Tibial artery (tissue), 4 donors: Measurements from ENCODE around the gene VGLL4.

ENCODE experiments used
- DNase-seq, 2 donors: peaks; one replicate each; pipeline ENCODE4 v3.0.0-alpha.2; 2019
- H3K27ac ChIP-seq, 2 donors: fragments of 200-600 bp; sonication (generic) in 1 of 2; 1 replicate in 1 of 2; 2 replicates in 1 of 2; pipeline ENCODE4 v1.5.1; 2018 to 2019; ENCODE audit warnings: mild to moderate bottlenecking in 1 of 2
- H3K27me3 ChIP-seq, 2 donors: fragments of 200-600 bp; sonication (generic) in 1 of 2; one replicate each; pipeline versions ENCODE4 v1.5.1 to v1.6.0; 2016 to 2019
- H3K36me3 ChIP-seq, 3 donors: fragments of 200-600 bp; sonication (generic) in 2 of 3; one replicate each; pipeline ENCODE4 v1.5.1; 2016 to 2019; ENCODE audit warnings: mild to moderate bottlenecking in 2 of 3
- H3K4me1 ChIP-seq, 4 donors: fragments of 200-600 bp; sonication (generic) in 2 of 4; 1 replicate in 3 of 4; 2 replicates in 1 of 4; pipeline ENCODE4 v1.5.1; 2016 to 2019
- H3K4me3 ChIP-seq, 2 donors: fragments of 200-600 bp; sonication (generic) in 1 of 2; 1 replicate in 1 of 2; 2 replicates in 1 of 2; pipeline ENCODE4 v1.5.1; 2018 to 2019; ENCODE audit warnings: mild to moderate bottlenecking in 2 of 2
- H3K9me3 ChIP-seq, 3 donors: fragments of 200-600 bp; sonication (generic) in 1 of 3; one replicate each; pipeline ENCODE4 v1.5.1; 2016 to 2019
- CTCF ChIP-seq, 2 experiments: fragments of 200-600 bp in 1 of 2; fragments of 450-650 bp in 1 of 2; IDR thresholded peaks; one replicate each; pipeline ENCODE4 v1.5.1; 2017 to 2019; ENCODE audit warnings: antibody characterized with exemption in 2 of 2, mild to moderate bottlenecking in 1 of 2, moderate library complexity in 1 of 2
- intact Hi-C: fragments of 100-400 bp; cut with DNase I; formaldehyde crosslinking; loops from one replicate; pipeline ENCODE4 v1.15.0; 2023; ENCODE audit warnings: low total_unique reads

Gene VGLL4

GRCh38 chr3:11609481-11609880 is 34.2 kb downstream of the VGLL4 start:
- no peak for DNase-seq
- no peak for TF ChIP-seq CTCF (IDR thresholded peaks at IDR 0.05)
- Histone ChIP-seq H3K9me3 (no peaks in the 10 kb centered on the region), H3K27ac (no peak overlapping the region), H3K27me3 (no peaks in the 10 kb centered on the region), H3K36me3 (no peaks in the 10 kb centered on the region), H3K4me3 (no peak overlapping the region), H3K4me1 (peaks cover 0 to 89% (median 34%) of the 10 kb centered on the region in 4 donors)
- intact Hi-C loops = no loop called here

GRCh38 chr3:11607816-11608215 is 35.9 kb downstream of the VGLL4 start:
- intact Hi-C loops = no loop called here

GRCh38 chr3:11606865-11607440 is 36.8 kb downstream of the VGLL4 start:
- DNase-seq = no peak
- no peak for TF ChIP-seq CTCF (IDR thresholded peaks at IDR 0.05)
- H3K4me1 ChIP-seq = peaks cover 0 to 89% (median 45%) of the 10 kb centered on the region in 4 donors
- H3K4me3 ChIP-seq = no peak overlapping the region
- H3K27ac ChIP-seq = peak overlapping the region in 1 of 2 donors; percentile 2
- intact Hi-C loops = no loop called here
- no peaks in the 10 kb centered on the region for H3K9me3 ChIP-seq
- H3K27me3 ChIP-seq = no peaks in the 10 kb centered on the region
- no peaks in the 10 kb centered on the region for H3K36me3 ChIP-seq

More at GRCh38 chr3:11607816-11608215, 35.9 kb downstream of the VGLL4 start:
- TF ChIP-seq CTCF (IDR thresholded peaks at IDR 0.05) = no peak
- no peaks in the 10 kb centered on the region for H3K27me3 ChIP-seq
- no peaks in the 10 kb centered on the region for H3K9me3 ChIP-seq
- DNase-seq = no peak
- no peak overlapping the region for H3K4me3 ChIP-seq
- H3K36me3 ChIP-seq = no peaks in the 10 kb centered on the region
- peaks cover 0 to 89% (median 40%) of the 10 kb centered on the region in 4 donors for H3K4me1 ChIP-seq
- peak overlapping the region; percentile 5 to 23 for H3K27ac ChIP-seq

- H3K36me3 ChIP-seq = no peaks in the 10 kb centered on the region
- H3K4me1 ChIP-seq = peaks cover 0 to 89% (median 49%) of the 10 kb centered on the region in 4 donors
- no peak for DNase-seq
- TF ChIP-seq CTCF (IDR thresholded peaks at IDR 0.05) = no peak
- intact Hi-C loops = no loop called here
- no peaks in the 10 kb centered on the region for H3K9me3 ChIP-seq
- peak overlapping the region in 1 of 2 donors; percentile 47 for H3K27ac ChIP-seq
- no peaks in the 10 kb centered on the region for H3K27me3 ChIP-seq
- no peak overlapping the region for H3K4me3 ChIP-seq
These were observed 37.5 kb downstream of the VGLL4 start for GRCh38 chr3:11606090-11606784.

- Histone ChIP-seq H3K4me1 (peaks cover 7 to 89% (median 56%) of the 10 kb centered on the region in 4 donors), H3K27me3 (no peaks in the 10 kb centered on the region), H3K9me3 (no peaks in the 10 kb centered on the region), H3K4me3 (no peak overlapping the region), H3K36me3 (no peaks in the 10 kb centered on the region), H3K27ac (peak overlapping the region; percentile 47 to 91)
- no peak for TF ChIP-seq CTCF (IDR thresholded peaks at IDR 0.05)
- intact Hi-C loops = no loop called here
- no peak for DNase-seq
These were observed 38.3 kb downstream of the VGLL4 start for GRCh38 chr3:11605398-11605797.
